B cell (primary cell): Measurements from ENCODE around the gene SLC13A4. TPM values are rescaled to one million over a fixed set of nuclear protein-coding genes. Genes with fewer than 3 reads are reported as not detected.

Experiments
- ATAC-seq: fragments of 200-7000 bp; cut with Tn5 transposase; one replicate; pipeline ENCODE4 v1.10.0; 2021; ENCODE audit warnings: low read depth, mild to moderate bottlenecking, moderate number of reproducible peaks, moderate library complexity
- CTCF ChIA-PET: fragments of 350-600 bp; sonication (Branson Sonifier 250); formaldehyde crosslinking; loops from one replicate; lab custom pipeline; 2021; ENCODE audit warnings: antibody characterized with exemption, inconsistent platforms; lab: Charles Lee
- POLR2A ChIA-PET: fragments of 350-600 bp; sonication (Branson Sonifier 250); formaldehyde crosslinking; loops from one replicate; lab custom pipeline; 2021; ENCODE audit warnings: antibody characterized with exemption; lab: Charles Lee
- DNase-seq: peaks from one replicate; pipeline ENCODE4 v3.0.0; 2013
- H2AFZ ChIP-seq: 2 replicates; pipeline ENCODE4 v1.6.1; 2012; ENCODE audit warnings: mild to moderate bottlenecking, low read depth, low read length; ENCODE audit not compliant: insufficient read depth, poor library complexity, severe bottlenecking
- H3K27ac ChIP-seq, 2 donors: 1 replicate in 1 of 2; 2 replicates in 1 of 2; pipeline ENCODE4 v1.5.1; 2012 to 2013; ENCODE audit warnings: low read length in 2 of 2, mild to moderate bottlenecking in 2 of 2, moderate library complexity in 1 of 2
- H3K27me3 ChIP-seq, 4 experiments: fragments of 200-600 bp in 1 of 4; sonication (generic) in 1 of 4; replicated peaks in 1 of 4; 1 replicate in 2 of 4; 2 replicates in 2 of 4; pipeline versions ENCODE4 v1.6.1 to v1.7.0; 2013 to 2016; ENCODE audit warnings: low read length in 3 of 4, mild to moderate bottlenecking in 2 of 4, mixed read lengths in 1 of 4, moderate library complexity in 1 of 4; ENCODE audit not compliant: insufficient read depth in 4 of 4, control insufficient read depth in 3 of 4; ENCODE audit errors: control extremely low read depth in 1 of 4
- H3K36me3 ChIP-seq, 2 experiments: replicated peaks in 1 of 2; 1 replicate in 1 of 2; 2 replicates in 1 of 2; pipeline versions ENCODE4 v1.6.1 to v1.7.1; 2013; ENCODE audit warnings: low read length in 1 of 2; ENCODE audit not compliant: insufficient read depth in 2 of 2, control insufficient read depth in 1 of 2; ENCODE audit errors: control extremely low read depth in 1 of 2, extremely low read depth in 1 of 2
- H3K4me1 ChIP-seq, 2 donors: fragments of 200-600 bp in 1 of 2; sonication (generic) in 1 of 2; 1 replicate in 1 of 2; 2 replicates in 1 of 2; pipeline versions ENCODE4 v1.5.1 to v1.6.1; 2013 to 2017; ENCODE audit warnings: low read length in 2 of 2; ENCODE audit not compliant: control insufficient read depth in 2 of 2, insufficient read depth in 2 of 2
- H3K4me2 ChIP-seq: replicated peaks from 2 replicates; pipeline ENCODE3; 2012; ENCODE audit warnings: mild to moderate bottlenecking, low read depth, low read length; ENCODE audit not compliant: poor library complexity, severe bottlenecking
- H3K4me3 ChIP-seq, 5 experiments: fragments of 200-600 bp in 1 of 5; sonication (generic) in 1 of 5; 1 replicate in 3 of 5; 2 replicates in 2 of 5; pipeline versions ENCODE4 v1.5.1 to v1.7.0; 2011 to 2016; ENCODE audit warnings: low read length in 4 of 5, mild to moderate bottlenecking in 4 of 5, low read depth in 2 of 5, control low read depth in 1 of 5, moderate library complexity in 1 of 5; ENCODE audit not compliant: insufficient read depth in 1 of 5; ENCODE audit errors: control extremely low read depth in 1 of 5, extremely low read depth in 1 of 5
- H3K79me2 ChIP-seq: fragments of 200-600 bp; sonication (generic); one replicate; pipeline ENCODE4 v1.6.0; 2016; ENCODE audit warnings: low read length; ENCODE audit not compliant: control insufficient read depth, insufficient read depth
- H3K9ac ChIP-seq: fragments of 200-600 bp; sonication (generic); 2 replicates; pipeline ENCODE4 v1.6.1; 2017; ENCODE audit warnings: mild to moderate bottlenecking, low read length, moderate library complexity
- H3K9me3 ChIP-seq, 3 donors: one replicate each; pipeline versions ENCODE4 v1.6.1 to v1.7.1; 2013; ENCODE audit warnings: low read length in 2 of 3; ENCODE audit not compliant: control insufficient read depth in 2 of 3, insufficient read depth in 1 of 3; ENCODE audit errors: control extremely low read depth in 1 of 3
- H4K20me1 ChIP-seq: 2 replicates; pipeline ENCODE4 v1.6.0; 2012; ENCODE audit warnings: mild to moderate bottlenecking, low read length; ENCODE audit not compliant: insufficient read depth, control insufficient read depth, poor library complexity, severe bottlenecking
- H3K27ac Mint-ChIP-seq: one replicate; pipeline ENCODE4 v1.8.0; 2021; ENCODE audit warnings: mixed read lengths
- H3K27me3 Mint-ChIP-seq: one replicate; pipeline ENCODE4 v1.8.0; 2021; ENCODE audit warnings: mixed read lengths
- H3K4me1 Mint-ChIP-seq: one replicate; pipeline ENCODE4 v1.8.0; 2021; ENCODE audit warnings: mixed read lengths
- H3K4me3 Mint-ChIP-seq: one replicate; pipeline ENCODE4 v1.8.0; 2021; ENCODE audit warnings: mixed read lengths
- H3K9me3 Mint-ChIP-seq: one replicate; pipeline ENCODE4 v1.8.0; 2022; ENCODE audit warnings: mixed read lengths; ENCODE audit not compliant: insufficient read depth
- EZH2 ChIP-seq: IDR thresholded peaks from 2 replicates; pipeline ENCODE4 v1.6.1; 2012; ENCODE audit warnings: borderline replicate concordance, low read depth, mild to moderate bottlenecking, moderate library complexity, low read length; ENCODE audit not compliant: insufficient read depth, poor library complexity, severe bottlenecking
- WGBS: methylation state at CpG from one replicate; pipeline ENCODE4 v1.1.5; 2013; ENCODE audit warnings: missing lambda C conversion rate; ENCODE audit not compliant: insufficient coverage; 5-methylcytosine and 5-hydroxymethylcytosine counted together
- intact Hi-C: fragments of 100-400 bp; cut with micrococcal nuclease; formaldehyde crosslinking; loops from one replicate; pipeline ENCODE4 v1.10.0; 2022
- polyA plus RNA-seq: library from polyadenylated mRNA; depleted of rRNA; stranded (reverse); fragments of >200 nt; gene quantifications from 2 replicates; pipeline ENCODE4 v1.2.3, GENCODE V29; 2012
- total RNA-seq, 2 donors: library from RNA; stranded (reverse); fragments of 120-200 nt in 1 of 2; gene quantifications; 1 replicate in 1 of 2; 2 replicates in 1 of 2; pipeline versions ENCODE4 v1.2.3 to v1.2.4, GENCODE V29; 2013 to 2022
- TF ChIP-seq, protein P1 (sequence below): fragments of 200-600 bp; IDR thresholded peaks from one replicate; pipeline ENCODE4 v1.8.0; 2022; ENCODE audit warnings: antibody characterized with exemption, mild to moderate bottlenecking

SLC13A4 gene
- total and polyA plus RNA-seq, 2 donors (not counting 1 experiment from before 2014, with no cell fraction given), result not detected

DNA sequence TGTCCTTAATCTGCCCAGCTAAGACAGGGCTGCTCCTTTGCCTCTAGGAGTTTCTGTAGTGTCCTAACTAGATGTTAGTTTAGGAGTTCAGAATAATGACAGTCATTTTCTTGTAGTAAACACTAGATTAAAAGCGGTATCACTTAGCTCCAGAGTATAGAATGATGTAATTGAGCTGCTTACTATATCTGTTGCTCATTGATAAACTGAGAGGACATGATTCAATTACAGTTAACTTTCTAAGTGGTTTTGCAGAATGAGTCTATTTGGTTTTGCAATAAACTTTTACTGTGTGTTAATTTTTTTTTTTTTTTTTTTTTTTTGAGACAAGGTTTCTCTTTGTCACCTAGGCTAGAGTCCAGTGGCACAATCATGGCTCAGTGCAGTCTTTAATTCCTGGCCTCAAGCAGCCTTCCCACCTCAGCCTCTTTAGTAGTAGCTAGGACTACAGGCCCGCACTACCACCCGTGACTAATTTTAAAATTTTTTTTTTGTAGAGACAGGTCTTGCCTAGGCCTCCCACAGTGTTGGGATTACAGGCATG, 63.9 kb downstream of the SLC13A4 start:
- H3K27ac Mint-ChIP-seq, result peak overlapping the region; percentile 56
- H4K20me1 ChIP-seq, result peaks cover 15% of the 10 kb centered on the region
- ChIA-PET POLR2A (no interaction called here), CTCF (interaction anchor here (0.6 to 6.4 kb wide), 3 partner anchors 9 to 19 kb away, joined by 3 to 46 read pairs (median 12); no protein-coding TSS in a partner anchor)
- peaks cover 41% of the 10 kb centered on the region for H3K4me1 Mint-ChIP-seq
- ATAC-seq (no peak), DNase-seq (no peak)
- TF ChIP-seq EZH2, result no peak
- H3K9me3 ChIP-seq, result no peaks in the 10 kb centered on the region
- WGBS, result 90% methylated on average over 2 of the region's 3 CpGs
- intact Hi-C loops, result loop anchor here (5.0 kb wide), 2 partner anchors 343 to 382 kb away; no protein-coding TSS in a partner anchor
- H3K27me3 Mint-ChIP-seq, result no peaks in the 10 kb centered on the region
- no peak overlapping the region for H2AFZ ChIP-seq
- no peak overlapping the region for H3K9ac ChIP-seq
- H3K4me2 ChIP-seq, result peak overlapping the region; percentile 10
- peak overlapping the region; percentile 74 for H3K4me3 Mint-ChIP-seq
- H3K4me1 ChIP-seq, result peaks cover 15 to 32% of the 10 kb centered on the region in 2 donors
- no peaks in the 10 kb centered on the region for H3K27me3 ChIP-seq
- peak overlapping the region in 1 of 2 donors; percentile 8 for H3K27ac ChIP-seq
- no peaks in the 10 kb centered on the region for H3K9me3 Mint-ChIP-seq
- no peak overlapping the region for H3K4me3 ChIP-seq
- peaks cover 3 to 6% of the 10 kb centered on the region in 2 experiments for H3K36me3 ChIP-seq
- H3K79me2 ChIP-seq, result peaks cover 53% of the 10 kb centered on the region

DNA sequence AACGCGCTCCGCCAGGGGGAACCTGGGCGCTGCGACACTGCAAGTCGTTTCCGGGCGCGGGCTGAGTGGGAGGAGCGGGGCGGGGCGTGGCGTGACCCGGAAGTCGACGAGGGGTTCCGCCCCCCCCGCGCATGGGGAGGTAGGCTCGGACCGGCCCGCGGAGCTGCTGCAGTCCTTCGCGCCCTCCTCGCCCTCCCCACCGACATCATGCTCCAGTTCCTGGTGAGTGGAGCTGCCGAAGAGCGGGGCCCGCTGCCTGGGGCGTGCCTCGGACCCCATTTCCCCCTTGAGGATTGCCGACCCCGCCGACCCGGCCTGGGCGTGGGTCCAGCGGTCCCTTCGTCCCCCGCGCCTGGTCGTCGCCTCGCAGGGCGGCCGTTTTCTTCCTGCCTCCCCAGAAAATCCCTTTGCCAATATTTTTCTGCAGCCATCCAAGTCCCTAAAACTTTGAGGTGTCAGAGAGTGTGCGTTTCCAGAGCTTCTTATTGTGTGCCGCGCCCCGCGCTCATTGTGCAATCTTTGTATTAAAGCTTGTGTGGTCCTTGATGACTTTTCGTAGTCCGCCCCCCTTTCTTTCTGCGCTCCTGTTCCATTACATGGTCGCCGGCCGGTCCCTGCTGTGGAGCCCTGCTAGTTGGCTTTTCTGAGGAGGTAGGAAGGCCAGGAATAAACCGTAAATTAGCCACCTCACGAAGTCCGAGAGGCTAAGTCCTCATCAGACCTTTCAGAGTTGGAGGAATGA, 65.4 kb downstream of the SLC13A4 start, which contains the start of gene STMP1:
Gene STMP1 (plus strand): TSS at position 142 of the 742 bp plus-strand sequence.
- no peaks in the 10 kb centered on the region for H3K9me3 Mint-ChIP-seq
- 1% methylated on average over 48 of the region's 60 CpGs for WGBS
- ATAC-seq, result peak; percentile 99

More for the DNA sequence above, 65.4 kb downstream of the SLC13A4 start, which contains the start of gene STMP1:
- Histone ChIP-seq H3K4me2 (peak within 1 kb of the TSS; percentile 78), H3K9me3 (no peaks in the 10 kb centered on the region), H3K4me1 (peaks cover 15 to 32% of the 10 kb centered on the region in 2 donors), H4K20me1 (no peaks in the 10 kb centered on the region), H3K79me2 (peaks cover 38% of the 10 kb centered on the region), H3K36me3 (no peaks in the 10 kb centered on the region), H3K27ac (peak within 1 kb of the TSS; percentile 56 to 77), H3K4me3 (peak within 1 kb of the TSS; percentile 88 to 99 (median 97)), H3K9ac (peak within 1 kb of the TSS; percentile 88), H3K27me3 (no peaks in the 10 kb centered on the region), H2AFZ (peak within 1 kb of the TSS; percentile 100)
- POLR2A ChIA-PET, result no interaction called here
- Mint-ChIP-seq H3K27me3 (no peaks in the 10 kb centered on the region), H3K4me3 (peak within 1 kb of the TSS; percentile 91), H3K4me1 (peaks cover 32% of the 10 kb centered on the region), H3K27ac (peak within 1 kb of the TSS; percentile 81)
- intact Hi-C loops, result loop anchor here (1.0 to 5.0 kb wide), 9 partner anchors 105 to 1346 kb away; partner anchors contain the start of genes AGBL3, BPGM, CNOT4 and MTPN
- TF ChIP-seq, protein P1, sequence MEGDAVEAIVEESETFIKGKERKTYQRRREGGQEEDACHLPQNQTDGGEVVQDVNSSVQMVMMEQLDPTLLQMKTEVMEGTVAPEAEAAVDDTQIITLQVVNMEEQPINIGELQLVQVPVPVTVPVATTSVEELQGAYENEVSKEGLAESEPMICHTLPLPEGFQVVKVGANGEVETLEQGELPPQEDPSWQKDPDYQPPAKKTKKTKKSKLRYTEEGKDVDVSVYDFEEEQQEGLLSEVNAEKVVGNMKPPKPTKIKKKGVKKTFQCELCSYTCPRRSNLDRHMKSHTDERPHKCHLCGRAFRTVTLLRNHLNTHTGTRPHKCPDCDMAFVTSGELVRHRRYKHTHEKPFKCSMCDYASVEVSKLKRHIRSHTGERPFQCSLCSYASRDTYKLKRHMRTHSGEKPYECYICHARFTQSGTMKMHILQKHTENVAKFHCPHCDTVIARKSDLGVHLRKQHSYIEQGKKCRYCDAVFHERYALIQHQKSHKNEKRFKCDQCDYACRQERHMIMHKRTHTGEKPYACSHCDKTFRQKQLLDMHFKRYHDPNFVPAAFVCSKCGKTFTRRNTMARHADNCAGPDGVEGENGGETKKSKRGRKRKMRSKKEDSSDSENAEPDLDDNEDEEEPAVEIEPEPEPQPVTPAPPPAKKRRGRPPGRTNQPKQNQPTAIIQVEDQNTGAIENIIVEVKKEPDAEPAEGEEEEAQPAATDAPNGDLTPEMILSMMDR, result peak; percentile 75
- no peak for TF ChIP-seq EZH2
- CTCF ChIA-PET, result interaction anchor here (1.0 to 6.4 kb wide), 7 partner anchors 9 to 348 kb away, joined by 3 to 46 read pairs (median 4); partner anchors contain the start of gene CNOT4
- peak; percentile 95 for DNase-seq
